Fibroblast of pulmonary artery (primary cell): ENCODE data around the gene EXOC6B.

Source experiments
- DNase-seq: peaks from one replicate; pipeline ENCODE4 v3.0.0-alpha.2; 2010; ENCODE audit warnings: low read depth
- H3K4me3 ChIP-seq: replicated peaks from 2 replicates; pipeline ENCODE4 v1.5.1; 2011; ENCODE audit warnings: low read depth, mild to moderate bottlenecking, control low read depth, low read length, moderate library complexity
- TF ChIP-seq, protein P1 (sequence below): IDR thresholded peaks from 2 replicates; pipeline ENCODE4 v1.5.1; 2011; ENCODE audit warnings: mild to moderate bottlenecking, control low read depth, low read length, inconsistent platforms; ENCODE audit errors: missing control alignments

Gene EXOC6B

DNA sequence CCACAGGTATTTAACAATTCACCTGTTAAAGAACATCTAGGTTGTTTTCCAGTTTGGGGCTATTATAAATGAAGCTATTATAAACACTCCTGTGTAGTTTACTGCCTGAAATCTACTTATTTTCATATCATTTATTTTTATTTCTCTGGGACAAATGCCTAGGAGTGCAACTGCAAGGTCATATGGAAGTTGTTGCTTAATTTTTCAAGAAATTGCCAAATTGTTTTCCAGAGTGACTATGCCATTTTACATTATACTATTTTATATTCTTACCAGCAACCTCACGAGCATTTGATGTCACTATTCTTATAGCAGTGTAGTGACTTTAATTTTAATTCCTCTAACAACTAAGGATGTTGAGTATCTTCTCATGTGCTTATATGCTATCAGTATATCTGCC, 298.4 kb downstream of the EXOC6B start:
- no peak overlapping the region for H3K4me3 ChIP-seq
- peak; percentile 55 for DNase-seq
- TF ChIP-seq, protein P1, sequence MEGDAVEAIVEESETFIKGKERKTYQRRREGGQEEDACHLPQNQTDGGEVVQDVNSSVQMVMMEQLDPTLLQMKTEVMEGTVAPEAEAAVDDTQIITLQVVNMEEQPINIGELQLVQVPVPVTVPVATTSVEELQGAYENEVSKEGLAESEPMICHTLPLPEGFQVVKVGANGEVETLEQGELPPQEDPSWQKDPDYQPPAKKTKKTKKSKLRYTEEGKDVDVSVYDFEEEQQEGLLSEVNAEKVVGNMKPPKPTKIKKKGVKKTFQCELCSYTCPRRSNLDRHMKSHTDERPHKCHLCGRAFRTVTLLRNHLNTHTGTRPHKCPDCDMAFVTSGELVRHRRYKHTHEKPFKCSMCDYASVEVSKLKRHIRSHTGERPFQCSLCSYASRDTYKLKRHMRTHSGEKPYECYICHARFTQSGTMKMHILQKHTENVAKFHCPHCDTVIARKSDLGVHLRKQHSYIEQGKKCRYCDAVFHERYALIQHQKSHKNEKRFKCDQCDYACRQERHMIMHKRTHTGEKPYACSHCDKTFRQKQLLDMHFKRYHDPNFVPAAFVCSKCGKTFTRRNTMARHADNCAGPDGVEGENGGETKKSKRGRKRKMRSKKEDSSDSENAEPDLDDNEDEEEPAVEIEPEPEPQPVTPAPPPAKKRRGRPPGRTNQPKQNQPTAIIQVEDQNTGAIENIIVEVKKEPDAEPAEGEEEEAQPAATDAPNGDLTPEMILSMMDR: no peak

- no peak overlapping the region for H3K4me3 ChIP-seq
- DNase-seq: no peak
- TF ChIP-seq, protein P1: no peak
Measured at GRCh38 chr2:72526623-72527022, 299.2 kb downstream of the EXOC6B start.

DNA sequence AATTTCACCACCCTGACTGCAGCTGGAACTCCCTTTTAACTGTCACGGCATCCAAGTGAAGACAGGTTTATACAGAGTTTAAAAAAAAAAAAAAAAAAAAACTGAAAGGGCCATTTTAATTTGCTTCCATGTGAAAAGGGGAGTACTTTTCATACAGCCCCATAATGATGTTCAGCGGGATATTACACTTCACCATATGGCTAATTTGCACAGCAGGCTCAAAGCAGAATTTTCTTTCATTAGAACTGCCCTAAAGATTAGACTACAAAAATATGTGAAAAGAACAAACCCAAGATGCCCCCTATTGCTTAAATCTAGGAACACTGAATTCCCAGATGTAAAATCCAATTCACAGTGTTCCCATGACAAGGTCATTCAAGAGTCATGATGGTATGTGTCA, 301.8 kb downstream of the EXOC6B start:
- TF ChIP-seq, protein P1: no peak
- H3K4me3 ChIP-seq: no peak overlapping the region
- no peak for DNase-seq

DNA sequence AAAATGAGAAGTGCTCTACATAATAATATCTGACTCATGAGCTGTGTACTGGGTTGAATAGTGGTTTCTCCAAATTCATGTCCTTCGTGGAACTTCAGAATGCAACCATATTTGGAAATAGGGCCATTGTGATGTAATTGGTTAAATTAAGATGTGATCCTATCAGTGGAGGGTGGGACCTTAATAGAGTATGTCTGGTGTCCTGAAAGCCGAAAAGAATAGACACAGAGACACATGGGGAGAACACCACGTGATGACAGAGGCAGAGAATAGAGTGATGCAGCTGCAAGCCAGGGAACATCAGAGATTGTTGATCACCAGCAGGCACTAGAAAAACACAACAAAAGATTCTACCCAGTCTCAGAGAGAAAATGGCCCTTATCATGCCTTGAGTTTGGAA, 310.1 kb downstream of the EXOC6B start:
- no peak overlapping the region for H3K4me3 ChIP-seq
- peak; percentile 24 for DNase-seq
- TF ChIP-seq, protein P1: no peak

DNA sequence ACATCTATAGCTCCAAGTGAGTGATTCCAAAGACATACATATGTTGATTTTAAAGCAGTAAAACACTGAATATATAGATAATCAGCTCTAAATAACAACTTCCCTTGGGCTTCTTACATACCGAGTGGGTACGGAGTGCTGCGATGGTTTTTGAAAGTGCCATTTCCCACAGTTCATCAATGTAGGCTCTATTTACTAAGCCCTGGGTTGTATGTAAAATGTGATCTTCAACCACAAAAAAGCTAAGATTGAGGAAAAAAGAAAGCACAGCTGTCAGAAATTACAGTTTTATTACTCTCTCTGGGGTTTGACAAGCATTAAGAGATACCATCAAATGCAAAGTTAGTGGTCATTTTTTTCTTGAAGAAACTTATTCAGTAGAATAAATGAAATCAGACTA, 312.8 kb downstream of the EXOC6B start:
- no peak overlapping the region for H3K4me3 ChIP-seq
- TF ChIP-seq, protein P1: no peak

DNA sequence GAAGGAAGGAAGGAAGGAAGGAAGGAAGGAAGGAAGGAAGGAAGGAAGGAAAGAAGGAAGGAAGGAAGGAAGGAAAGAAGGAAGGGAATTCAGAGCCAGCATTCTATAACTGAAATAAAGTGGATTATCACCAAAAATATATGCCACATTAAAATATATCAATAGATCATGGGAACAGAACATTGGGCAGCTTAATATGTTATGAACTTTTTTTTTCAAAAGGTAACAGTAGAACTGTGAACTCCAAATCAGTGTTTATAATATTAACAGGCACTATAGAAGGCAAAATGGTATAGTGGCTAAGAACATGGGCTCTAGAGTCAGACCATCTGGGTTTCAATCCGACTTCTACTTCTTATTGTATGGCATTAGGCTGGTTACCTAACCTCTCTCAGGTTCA, 313.5 kb downstream of the EXOC6B start:
- DNase-seq: no peak
- no peak overlapping the region for H3K4me3 ChIP-seq
- TF ChIP-seq, protein P1: no peak

More for the DNA sequence above, 312.8 kb downstream of the EXOC6B start:
- no peak for DNase-seq

GRCh38 chr2:72511906-72512305, 313.9 kb downstream of the EXOC6B start:
- TF ChIP-seq, protein P1: no peak
- no peak overlapping the region for H3K4me3 ChIP-seq
- no peak for DNase-seq
